Middle frontal gyrus (tissue), 1 donor: ENCODE measurements around the gene TACR2.

Experiments used
- DNase-seq: peaks from one replicate; pipeline ENCODE4 v3.0.0-alpha.2; 2015; ENCODE audit warnings: low spot score; ENCODE audit errors: extremely low spot score

TACR2 gene

DNA sequence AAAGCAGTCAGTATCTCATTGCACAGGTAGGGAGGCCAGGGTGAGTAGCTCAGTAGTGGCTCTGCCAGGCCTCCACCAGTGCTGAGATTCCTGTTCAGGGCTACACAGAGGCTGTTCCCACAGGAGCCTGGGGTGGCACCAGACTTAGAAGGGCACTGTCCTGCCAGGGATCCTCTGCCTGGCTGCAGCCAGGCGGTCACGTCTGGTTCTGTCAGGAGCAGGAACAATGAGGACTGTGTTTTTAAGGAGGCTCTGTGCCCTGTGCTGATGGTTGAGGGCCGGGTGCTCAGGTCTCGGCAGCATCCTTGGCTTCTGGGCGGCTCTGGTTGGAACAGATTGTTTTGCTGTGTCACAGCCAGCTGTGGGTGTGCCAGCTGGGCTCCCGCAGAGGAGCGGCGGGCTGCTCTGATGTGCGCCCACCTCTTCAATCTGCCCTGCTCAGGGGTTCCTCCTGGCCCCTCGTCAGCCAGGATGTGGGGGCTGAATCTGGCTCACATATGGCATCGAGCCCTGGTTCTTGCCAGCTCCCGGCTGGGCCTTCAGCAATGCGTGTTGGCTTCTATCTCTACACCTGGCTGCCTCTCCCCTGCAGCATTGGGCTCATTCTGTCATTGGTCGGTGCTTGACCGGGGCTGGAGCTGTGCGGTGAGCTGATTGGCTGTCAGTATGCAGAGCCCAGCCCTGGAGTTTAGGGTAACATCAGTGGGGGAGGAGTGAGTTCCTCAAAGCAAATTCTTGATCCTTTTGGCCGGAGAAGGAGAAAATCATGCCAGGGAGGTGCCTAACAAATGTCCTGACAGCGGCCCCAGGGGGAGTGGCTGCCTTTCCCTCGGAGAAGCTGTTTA, 41.2 kb downstream of the TACR2 start:
- DNase-seq: peak; percentile 78

DNA sequence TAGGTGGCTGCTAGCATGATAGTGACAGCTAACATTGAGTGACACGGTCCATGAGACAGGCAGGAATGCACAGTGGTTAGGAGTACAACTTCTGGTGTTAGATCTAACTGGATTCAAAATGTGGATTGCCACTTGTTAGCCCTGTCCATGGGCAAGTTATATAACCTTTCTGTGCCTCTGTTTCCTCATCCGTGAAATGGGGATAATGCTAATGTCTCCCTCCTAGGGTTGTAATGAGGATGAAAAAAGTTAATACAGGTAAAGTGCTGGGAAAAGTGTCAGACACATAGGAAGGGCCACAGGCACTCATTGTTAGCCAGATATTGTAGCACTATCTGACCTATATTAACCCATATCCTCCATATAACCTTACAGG, 41.8 kb downstream of the TACR2 start:
- DNase-seq: no peak

DNA sequence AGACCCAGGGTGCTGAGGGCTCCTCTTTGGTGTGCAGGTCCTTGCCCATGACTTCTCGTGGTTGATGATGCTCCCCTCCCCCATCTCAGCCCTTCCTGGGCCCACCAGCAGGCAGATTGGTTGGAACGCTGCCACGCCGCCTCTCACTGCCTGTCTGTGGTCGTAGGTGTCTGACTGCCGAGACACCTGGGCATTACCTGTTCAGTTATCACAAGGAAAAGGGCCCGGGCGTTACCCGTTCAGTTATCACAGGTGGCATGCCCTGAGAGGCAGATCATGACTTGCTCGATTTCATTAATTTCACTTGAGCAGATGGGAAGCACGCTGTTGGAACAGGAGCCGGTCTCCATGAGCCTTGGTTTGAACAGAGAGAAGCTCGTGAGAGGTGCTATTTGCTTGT, 42.5 kb downstream of the TACR2 start:
- DNase-seq: no peak

DNA sequence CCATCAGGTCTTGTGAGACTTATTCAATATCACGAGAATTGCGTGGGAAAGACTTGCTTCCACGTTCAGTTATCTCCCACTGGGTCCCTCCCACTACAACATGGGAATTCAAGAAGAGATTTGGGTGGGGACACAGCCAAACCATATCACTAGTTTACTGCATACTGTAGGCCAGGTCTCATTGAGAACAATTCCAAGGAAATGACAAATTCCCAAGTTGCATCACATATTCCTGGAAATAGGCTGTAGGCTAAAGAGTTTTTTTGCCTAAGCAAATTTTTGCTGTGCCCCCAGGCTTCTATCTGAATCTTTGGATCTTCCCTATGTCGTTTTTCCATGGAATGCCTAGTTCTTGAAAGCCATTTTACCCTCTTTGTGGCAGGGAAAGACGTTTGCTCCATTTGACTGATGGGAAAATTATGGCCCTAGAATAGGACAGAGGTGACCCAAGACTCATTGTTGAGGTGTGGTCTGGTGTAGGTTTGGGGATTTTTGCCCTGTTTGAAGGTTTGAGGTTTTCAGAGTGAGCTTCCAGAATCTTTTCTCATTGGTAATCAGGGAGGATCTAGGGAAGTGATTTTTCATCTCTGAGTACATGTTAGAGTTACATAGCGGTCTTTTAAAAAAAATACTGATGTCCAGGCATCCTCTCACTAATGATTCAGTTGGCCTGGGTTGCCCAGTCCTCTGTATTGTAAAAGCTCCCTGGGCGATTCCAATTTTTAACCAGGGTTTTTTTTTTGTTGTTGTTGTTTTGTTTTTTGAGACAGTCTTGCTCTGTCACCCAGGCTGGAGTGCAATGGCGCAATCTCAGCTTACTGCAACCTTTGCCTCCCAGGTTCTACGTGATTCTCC, 44.4 kb downstream of the TACR2 start:
- DNase-seq: no peak

DNA sequence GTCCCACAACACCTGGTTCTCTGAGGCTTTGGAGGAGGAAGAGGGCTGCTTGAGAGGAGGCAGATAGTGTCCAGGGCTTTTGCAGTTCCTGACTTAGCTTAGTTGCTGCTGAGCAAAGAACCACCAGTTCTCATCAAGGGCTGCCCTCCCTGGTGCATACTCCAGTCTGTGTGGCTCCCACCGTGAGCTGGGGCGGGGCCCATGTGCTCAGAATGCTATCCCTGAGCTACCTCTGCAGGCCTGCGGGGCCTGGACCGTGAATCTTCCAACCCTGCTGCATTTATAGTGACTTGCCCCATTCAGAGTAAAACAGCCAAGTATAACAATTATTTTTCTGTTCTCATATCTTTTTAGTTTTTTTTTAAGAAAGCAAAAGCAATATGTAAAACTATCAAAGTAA, 49.2 kb downstream of the TACR2 start:
- no peak for DNase-seq

DNA sequence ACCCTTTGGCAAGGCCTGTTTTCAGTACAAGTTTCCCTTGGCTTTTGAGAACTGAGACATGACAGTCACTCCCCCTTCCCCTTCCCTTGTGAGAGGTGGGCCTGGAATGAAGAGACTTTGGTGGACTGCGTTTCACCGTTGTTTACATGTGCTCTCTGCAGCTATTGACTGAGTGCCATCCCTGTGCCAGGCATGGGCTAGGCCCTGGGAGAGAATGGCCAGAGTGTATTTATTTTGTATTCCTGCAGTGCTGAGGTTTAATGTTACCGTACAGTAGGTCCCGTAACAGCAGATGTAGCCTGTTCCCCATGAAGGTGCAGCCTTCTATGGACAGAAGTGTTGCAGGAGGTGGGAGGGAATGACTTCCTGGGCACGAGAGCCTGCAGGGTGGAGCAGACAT, 50.0 kb downstream of the TACR2 start:
- no peak for DNase-seq

DNA sequence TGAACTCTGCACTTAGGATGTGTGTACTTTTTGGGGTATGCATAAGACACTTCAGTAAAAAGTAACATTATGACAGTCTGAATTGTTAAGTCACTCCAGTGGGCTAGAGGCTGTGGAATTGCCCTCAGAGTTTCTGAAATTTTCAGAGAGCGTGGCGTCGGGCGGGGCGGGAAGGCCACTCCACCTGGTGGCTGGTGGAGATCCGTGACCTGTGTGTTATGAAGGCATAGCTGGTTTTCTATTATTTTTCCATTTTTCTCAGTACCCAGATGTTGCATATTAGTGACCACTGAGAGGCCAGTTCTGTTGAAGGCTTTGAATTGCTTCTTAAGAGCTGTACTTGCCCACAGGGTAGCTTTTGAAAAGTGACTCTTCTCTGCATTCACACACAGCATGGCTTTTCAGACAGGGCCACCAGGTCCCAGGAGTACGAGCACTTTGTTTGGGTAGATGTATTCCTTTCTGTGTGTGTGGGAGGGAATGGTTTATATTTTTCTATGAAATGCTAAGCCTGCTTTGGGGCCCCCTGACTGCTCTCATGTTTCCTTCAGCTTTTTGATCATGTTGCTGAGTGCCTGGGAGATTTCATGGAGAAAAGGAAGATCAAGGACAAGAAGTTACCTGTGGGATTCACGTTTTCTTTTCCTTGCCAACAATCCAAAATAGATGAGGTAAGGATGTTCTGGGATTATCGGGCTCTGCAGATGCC, 52.3 kb downstream of the TACR2 start:
- DNase-seq: no peak

DNA sequence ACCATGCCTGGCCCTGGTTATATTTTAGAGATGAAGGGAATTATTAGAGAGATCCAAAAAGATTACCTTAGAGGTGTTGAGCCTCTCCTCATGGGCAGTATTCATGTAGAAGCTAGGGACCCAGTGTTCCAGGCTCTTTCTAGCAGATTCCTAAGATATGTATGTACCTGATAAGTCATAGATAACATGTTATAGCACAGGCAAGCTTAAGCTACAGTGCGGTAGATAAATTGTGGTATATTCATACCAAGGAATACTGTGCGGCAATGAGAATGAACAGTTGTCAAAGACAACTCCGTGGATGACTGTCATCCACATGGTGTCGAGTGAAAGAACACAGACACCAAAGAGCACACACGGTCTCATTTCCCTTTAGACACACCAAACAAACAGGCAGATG, 53.1 kb downstream of the TACR2 start:
- no peak for DNase-seq

DNA sequence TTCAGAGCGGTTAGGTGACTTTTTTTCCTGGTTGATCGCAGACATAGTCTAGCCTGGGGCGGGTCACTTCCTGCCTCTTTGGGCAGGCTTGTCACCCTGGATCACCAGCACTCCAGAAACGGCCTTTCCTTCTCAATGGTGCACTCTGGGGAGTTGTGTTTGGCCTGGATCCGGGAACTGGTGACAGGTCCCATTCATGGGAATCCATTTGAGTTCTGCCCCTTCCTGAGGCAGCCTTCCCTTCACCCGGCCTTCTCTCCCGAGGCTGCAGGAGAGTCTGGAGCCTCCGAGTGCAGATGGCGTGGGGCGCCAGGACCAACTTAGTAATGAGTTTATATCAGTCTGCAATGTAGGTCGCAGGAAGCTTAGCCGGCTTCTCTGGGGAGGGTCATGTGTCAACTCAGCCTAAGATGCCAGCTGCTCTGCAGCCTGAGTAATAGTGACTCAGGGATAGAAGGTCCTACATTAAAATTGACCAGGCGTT, 54.2 kb downstream of the TACR2 start:
- DNase-seq: no peak

DNA sequence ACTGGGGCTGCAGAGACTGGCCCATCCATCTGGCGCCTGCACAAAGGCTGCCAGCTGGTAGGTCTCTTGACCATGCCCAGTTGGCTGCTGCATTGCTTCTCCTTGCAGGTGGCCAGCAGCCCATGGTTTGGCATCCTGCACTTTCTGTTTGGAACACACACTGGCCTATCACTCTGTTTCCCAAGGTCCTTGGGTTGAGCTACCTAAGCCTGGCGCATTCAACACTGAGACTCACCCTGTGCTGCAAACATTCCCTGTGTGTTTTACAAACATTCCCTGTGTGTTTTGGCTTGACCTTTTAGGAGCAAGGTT, 55.5 kb downstream of the TACR2 start:
- no peak for DNase-seq

DNA sequence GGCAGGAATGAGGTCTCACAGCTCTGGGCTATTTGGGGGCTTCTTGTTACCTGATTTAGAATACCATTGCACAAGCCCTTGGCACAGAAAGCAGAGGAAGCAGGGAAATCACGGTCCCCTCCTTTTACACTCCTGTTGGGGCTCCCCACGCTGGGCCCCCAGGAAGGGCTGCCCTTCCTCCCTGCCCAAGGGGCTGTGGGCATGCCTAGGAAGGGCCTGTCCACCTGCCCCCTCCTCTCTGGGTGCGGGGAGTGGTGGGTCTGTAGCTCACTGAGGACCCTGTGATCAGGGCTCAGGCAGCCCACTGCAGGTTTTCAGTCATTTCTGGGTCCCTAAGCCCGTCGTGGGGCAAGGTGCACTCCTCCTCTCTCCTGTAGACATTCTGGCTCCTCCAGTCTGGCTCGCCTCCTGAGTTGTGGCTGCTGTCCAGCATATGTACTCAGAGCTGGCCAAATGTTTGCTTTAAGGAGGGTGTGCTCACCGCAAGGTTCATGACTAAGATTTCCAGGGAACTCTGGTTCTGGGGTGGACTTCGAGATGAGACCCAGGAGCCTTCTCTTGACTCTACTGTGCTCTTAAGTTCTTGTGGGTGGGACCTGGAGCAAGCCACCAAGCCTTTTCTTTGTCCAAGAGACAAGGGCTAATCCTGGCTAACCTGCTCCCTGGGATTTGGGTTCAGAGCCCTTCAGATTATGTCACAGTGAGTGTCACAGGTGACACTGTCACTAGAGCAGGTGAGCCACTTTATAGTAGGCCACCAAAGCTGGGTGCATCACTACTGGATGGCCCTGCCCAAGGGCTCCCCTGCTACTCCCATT, 56.0 kb downstream of the TACR2 start:
- no peak for DNase-seq

DNA sequence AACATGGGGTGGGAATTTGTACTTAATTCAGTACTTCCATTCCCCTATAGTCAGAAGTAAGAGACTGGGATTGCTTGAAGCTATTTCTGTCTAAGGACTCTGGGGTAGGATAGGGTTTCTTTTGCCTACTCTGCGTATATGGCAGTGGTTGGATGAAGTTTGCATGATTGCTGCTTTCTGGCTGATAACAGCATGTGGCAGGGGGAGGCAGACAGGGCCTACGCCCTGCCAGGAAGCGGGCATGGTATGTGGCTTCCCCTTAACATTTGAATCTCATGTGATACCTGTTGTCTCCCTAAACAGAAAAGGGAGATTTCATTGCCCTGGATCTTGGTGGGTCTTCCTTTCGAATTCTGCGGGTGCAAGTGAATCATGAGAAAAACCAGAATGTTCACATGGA, 57.1 kb downstream of the TACR2 start:
- DNase-seq: no peak

DNA sequence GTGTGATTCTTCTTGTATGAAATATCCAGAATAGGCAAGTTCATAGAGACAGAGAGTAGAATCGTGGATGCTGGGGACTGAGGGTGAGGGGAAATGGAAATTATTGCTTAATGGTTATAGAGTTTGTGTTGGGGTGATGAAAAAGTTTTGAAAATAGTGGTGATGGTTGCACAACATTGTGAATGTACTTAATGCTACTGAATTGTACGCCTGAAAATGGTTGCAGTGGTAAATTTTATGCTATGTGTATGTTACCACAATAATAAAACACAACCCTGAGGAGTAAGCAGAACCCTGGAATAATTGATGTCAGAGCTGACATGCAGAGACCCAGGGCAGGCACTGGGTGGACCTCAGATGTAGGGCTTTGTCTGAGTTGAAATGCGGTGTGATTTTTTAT, 57.6 kb downstream of the TACR2 start:
- DNase-seq: no peak

DNA sequence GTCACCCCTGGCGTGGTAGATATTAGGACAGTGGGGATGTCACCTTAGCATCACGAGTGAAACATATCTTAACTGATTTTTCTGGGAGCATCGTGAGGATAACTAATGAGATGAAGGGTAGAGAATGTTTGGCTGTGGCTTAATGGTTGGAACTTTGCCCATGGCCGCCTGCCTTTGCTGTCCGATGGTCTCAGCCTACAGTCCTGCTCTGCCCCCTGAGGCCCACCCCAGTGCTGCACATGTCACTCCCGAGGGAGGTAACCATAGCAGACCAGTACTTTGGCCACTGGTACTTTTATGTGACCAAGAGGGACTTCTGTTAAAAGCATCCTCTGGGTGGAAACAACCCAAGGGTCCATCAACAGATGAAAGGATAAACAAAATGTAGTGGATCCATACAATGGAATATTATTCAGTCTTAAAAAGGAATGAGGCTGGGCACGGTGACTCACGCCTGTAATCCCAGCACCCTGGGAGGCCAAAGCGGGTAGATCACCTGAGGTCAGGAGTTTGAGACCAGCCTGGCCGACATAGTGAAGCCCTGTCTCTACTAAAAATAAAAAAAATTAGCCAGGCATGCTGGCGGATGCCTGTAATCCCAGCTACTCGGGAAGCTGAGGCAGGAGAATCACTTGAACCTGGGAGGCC, 58.4 kb downstream of the TACR2 start:
- DNase-seq: no peak

DNA sequence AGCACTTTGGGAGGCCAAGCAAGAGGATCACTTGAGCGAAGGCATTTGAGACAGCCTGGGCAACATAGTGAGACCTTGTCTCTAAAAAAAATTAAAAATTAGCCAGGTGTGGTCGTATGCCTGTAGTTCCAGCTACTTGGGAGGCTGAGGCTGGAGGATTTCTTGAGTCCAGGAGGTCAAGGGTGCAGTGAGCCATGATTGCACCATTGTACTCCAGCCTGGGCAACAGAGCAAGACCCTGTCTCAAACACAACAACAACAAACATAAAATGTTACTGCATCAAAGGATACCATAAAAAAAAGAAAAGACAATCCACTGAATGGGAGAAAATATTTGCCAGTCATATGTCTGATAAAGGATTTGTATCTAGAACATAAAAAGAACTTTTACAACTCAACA, 60.5 kb downstream of the TACR2 start:
- no peak for DNase-seq

DNA sequence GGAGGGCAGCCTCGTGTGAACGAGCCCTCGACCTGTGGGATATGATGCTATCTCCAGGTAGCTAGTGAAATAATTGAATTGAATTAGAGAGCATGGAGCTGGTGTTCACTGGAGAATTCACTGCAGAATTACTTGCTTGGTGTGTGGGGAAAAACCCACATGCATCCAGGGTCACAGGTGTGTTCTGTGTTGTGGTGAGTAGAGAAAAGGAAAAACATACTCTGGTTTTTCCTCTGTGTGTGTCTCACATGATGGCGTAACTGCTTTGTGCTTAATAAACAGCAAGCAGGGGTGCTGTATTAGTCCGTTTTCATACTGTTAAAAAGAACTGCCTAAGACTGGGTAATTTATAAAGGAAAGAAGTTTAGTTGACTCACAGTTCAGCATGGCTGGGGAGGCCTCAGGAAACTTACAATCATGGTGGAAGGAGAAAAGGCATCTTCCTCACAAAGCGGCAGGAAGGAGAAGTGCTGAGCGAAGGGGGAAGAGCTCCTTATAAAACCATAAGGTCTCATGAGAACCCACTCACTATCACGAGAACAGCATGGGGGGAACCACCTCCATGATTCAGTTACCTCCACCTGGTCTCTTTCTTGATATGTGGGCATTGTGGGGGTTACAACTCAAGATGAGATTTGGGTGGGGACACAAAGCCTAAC, 62.6 kb downstream of the TACR2 start:
- DNase-seq: no peak
